Hepatic stellate cell (primary cell): ENCODE measurements around the gene XPC.
"Not testable (repeated sequence)": the region's sequence is repeated elsewhere in the genome, so short reads cannot be mapped to it uniquely, and the experiment has no call there.

Experiments
- DNase-seq: peaks from one replicate; pipeline ENCODE4 v3.0.0; 2011; ENCODE audit warnings: low spot score

The XPC gene

GRCh38 chr3:14119651-14120050 is 58.8 kb downstream of the XPC start:
- no peak for DNase-seq

GRCh38 chr3:14118400-14119381 is 59.7 kb downstream of the XPC start:
- DNase-seq = no peak

- DNase-seq = no peak
Measured at GRCh38 chr3:14117468-14118399, 60.7 kb downstream of the XPC start.

GRCh38 chr3:14113965-14114635 is 64.3 kb downstream of the XPC start:
- no peak for DNase-seq

GRCh38 chr3:14110699-14111098 is 67.7 kb downstream of the XPC start:
- no peak for DNase-seq

GRCh38 chr3:14109821-14110220 is 68.6 kb downstream of the XPC start:
- not testable (repeated sequence) for DNase-seq

- DNase-seq = no peak
Measured at GRCh38 chr3:14097616-14098391, 80.6 kb downstream of the XPC start.

- no peak for DNase-seq
Measured at GRCh38 chr3:14096742-14097141, 81.7 kb downstream of the XPC start.
